Glutamatergic neuron (in vitro differentiated cells): ENCODE measurements around the gene ARRDC4. TPM values are rescaled to one million over a fixed set of nuclear protein-coding genes. Genes with fewer than 3 reads are reported as not detected.

Source experiments
- DNase-seq: peaks from one replicate; pipeline ENCODE4 v3.0.0; 2022
- H3K27ac Mint-ChIP-seq: one replicate; pipeline ENCODE4 v1.8.0; 2020; ENCODE audit warnings: mild to moderate bottlenecking, mixed read lengths, inconsistent platforms; ENCODE audit not compliant: unreplicated experiment
- H3K27me3 Mint-ChIP-seq: one replicate; pipeline ENCODE4 v1.8.0; 2020; ENCODE audit warnings: mild to moderate bottlenecking, moderate library complexity, mixed read lengths, inconsistent platforms; ENCODE audit not compliant: unreplicated experiment
- H3K36me3 Mint-ChIP-seq: one replicate; pipeline ENCODE4 v1.8.0; 2020; ENCODE audit warnings: mild to moderate bottlenecking, mixed read lengths, inconsistent platforms; ENCODE audit not compliant: unreplicated experiment
- H3K4me1 Mint-ChIP-seq: one replicate; pipeline ENCODE4 v1.8.0; 2020; ENCODE audit warnings: mild to moderate bottlenecking, low read depth, mixed read lengths, inconsistent platforms; ENCODE audit not compliant: unreplicated experiment
- H3K4me3 Mint-ChIP-seq: one replicate; pipeline ENCODE4 v1.8.0; 2020; ENCODE audit warnings: mild to moderate bottlenecking, mixed read lengths, inconsistent platforms; ENCODE audit not compliant: unreplicated experiment
- H3K9me3 Mint-ChIP-seq: one replicate; pipeline ENCODE4 v1.8.0; 2020; ENCODE audit warnings: mild to moderate bottlenecking, moderate library complexity, mixed read lengths, inconsistent platforms; ENCODE audit not compliant: unreplicated experiment
- CTCF ChIP-seq: fragments of 200-600 bp; sonication (generic); IDR thresholded peaks from one replicate; pipeline ENCODE4 v1.5.0; 2021; ENCODE audit not compliant: partially characterized antibody, unreplicated experiment
- total RNA-seq: library from RNA; stranded (reverse); fragmentation: NEBNext Ultra II Directional; extraction: Animal tissue kit (Norgen Biotek cat#: 25700); gene quantifications from one replicate; pipeline ENCODE4 v1.2.1, GENCODE V29; 2021; ENCODE audit not compliant: unreplicated experiment

ARRDC4 gene
- total RNA-seq, 1 donor from 2014 or later: 16.9 TPM

- peaks cover 2% of the 10 kb centered on the region for H3K27me3 Mint-ChIP-seq
- H3K4me1 Mint-ChIP-seq: peaks cover 3% of the 10 kb centered on the region
- no peak for TF ChIP-seq CTCF
- H3K9me3 Mint-ChIP-seq: no peaks in the 10 kb centered on the region
- H3K36me3 Mint-ChIP-seq: no peaks in the 10 kb centered on the region
- no peak overlapping the region for H3K4me3 Mint-ChIP-seq
- DNase-seq: no peak
- H3K27ac Mint-ChIP-seq: no peak overlapping the region
These were observed 18.9 kb upstream of the ARRDC4 start for GRCh38 chr15:97941572-97941971.

DNA sequence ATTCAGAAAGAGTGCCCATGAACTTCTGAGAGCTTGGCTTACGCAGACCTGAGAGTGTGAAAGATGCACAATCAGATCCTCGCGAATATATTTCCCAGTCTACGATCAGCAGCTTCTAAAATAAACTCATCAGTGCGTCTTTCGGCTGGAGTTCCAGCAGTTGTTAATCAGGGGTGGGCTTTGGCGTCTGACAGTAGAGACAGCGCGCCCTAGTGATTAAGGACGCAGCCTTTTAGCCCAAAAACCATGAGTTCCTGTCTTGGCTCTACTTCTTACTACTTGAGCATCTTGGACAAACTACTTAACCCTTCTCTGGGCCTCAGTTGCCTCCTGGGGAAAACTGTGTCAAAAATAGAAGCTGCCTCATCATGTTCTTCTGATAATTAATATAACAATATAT is 15.8 kb upstream of the ARRDC4 start:
- no peak overlapping the region for H3K27ac Mint-ChIP-seq
- DNase-seq: no peak
- no peaks in the 10 kb centered on the region for H3K27me3 Mint-ChIP-seq
- H3K9me3 Mint-ChIP-seq: no peaks in the 10 kb centered on the region
- H3K4me1 Mint-ChIP-seq: peaks cover 3% of the 10 kb centered on the region
- TF ChIP-seq CTCF: no peak
- H3K4me3 Mint-ChIP-seq: no peak overlapping the region
- no peaks in the 10 kb centered on the region for H3K36me3 Mint-ChIP-seq

DNA sequence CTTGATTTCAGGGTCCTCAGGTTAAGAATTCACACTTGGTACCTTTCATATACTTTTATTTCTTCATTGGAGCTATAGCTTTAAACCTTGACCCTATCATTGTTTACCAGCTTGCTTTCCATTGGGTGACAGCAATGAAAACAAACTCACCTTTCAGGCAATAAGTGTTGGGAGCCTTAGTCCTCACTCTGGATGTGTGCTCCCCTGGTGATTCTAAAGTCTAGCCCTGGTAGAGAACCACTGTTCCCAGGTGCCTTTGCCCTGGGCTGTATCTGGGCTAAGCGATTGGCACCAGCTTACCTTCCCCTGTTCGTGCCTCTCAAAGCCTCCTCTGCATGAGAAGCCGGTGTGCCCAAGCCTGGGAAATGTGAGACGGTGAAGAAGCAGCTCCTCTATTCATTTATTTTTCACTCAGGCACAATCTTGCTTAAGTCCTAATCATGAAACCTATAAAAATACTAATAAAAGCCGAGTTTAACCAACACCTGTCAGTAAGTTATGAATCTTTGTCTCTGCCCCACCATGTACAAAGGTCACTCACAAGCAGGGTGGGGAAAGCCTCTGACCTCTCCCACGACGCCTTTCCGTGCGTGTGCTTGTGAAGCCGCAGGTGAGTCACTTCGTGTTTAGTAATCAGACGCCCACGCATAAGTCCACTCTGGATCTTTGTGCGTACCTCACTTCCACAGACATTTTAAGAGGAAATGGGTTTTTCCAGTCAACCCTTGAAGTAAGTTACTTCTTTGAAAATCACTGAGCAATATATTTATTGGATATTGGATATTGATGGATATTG is 12.8 kb upstream of the ARRDC4 start:
- Mint-ChIP-seq H3K4me1 (peaks cover 3% of the 10 kb centered on the region), H3K9me3 (no peaks in the 10 kb centered on the region), H3K27ac (no peak overlapping the region), H3K27me3 (no peaks in the 10 kb centered on the region), H3K4me3 (no peak overlapping the region), H3K36me3 (no peaks in the 10 kb centered on the region)
- no peak for TF ChIP-seq CTCF
- DNase-seq: no peak

DNA sequence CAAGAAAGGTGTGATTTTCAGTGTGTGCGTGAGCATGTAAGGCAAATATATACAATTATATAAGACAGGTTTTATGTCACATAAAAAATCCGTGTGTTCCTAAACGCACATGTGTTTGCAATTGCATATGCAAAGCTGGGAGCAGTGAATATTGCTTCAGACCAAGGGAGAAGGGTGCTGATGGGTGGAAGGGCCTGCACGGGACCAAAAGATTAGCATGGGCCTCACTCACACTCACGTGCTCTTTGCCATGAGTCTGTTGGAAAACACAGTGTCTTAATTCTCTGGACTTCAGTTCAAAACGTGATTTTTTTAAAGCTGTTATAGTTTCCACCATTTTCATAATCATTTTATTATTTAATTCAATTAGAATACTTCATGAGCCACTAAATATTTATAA is 7.2 kb upstream of the ARRDC4 start:
- H3K36me3 Mint-ChIP-seq: no peaks in the 10 kb centered on the region
- H3K4me3 Mint-ChIP-seq: no peak overlapping the region
- peaks cover 2% of the 10 kb centered on the region for H3K27me3 Mint-ChIP-seq
- no peaks in the 10 kb centered on the region for H3K9me3 Mint-ChIP-seq
- DNase-seq: no peak
- no peak for TF ChIP-seq CTCF
- H3K27ac Mint-ChIP-seq: no peak overlapping the region
- no peaks in the 10 kb centered on the region for H3K4me1 Mint-ChIP-seq

GRCh38 chr15:97953748-97954147 is 6.8 kb upstream of the ARRDC4 start:
- Mint-ChIP-seq H3K36me3 (no peaks in the 10 kb centered on the region), H3K4me3 (no peak overlapping the region), H3K27ac (no peak overlapping the region), H3K27me3 (peaks cover 2% of the 10 kb centered on the region), H3K4me1 (no peaks in the 10 kb centered on the region), H3K9me3 (no peaks in the 10 kb centered on the region)
- DNase-seq: no peak
- no peak for TF ChIP-seq CTCF
